RKO (cell line): ENCODE data around the gene SPDEF.

Source experiments
- DNase-seq: peaks from one replicate; pipeline ENCODE4 v3.0.0-alpha.2; 2016; ENCODE audit warnings: low spot score

The SPDEF gene

GRCh38 chr6:34556031-34556471, at the start of gene SPDEF:
Gene SPDEF (minus strand): TSS chr6:34556329. CDS start chr6:34544455, 11,874 bp downstream.
- no peak for DNase-seq

GRCh38 chr6:34603707-34604106, 47.6 kb upstream of the SPDEF start:
- no peak for DNase-seq

- no peak for DNase-seq
Observed at GRCh38 chr6:34602318-34603111, 46.4 kb upstream of the SPDEF start.

GRCh38 chr6:34601706-34602105, 45.6 kb upstream of the SPDEF start:
- DNase-seq: no peak

- no peak for DNase-seq
Observed at GRCh38 chr6:34600796-34601195, 44.7 kb upstream of the SPDEF start.

GRCh38 chr6:34600101-34600500, 44.0 kb upstream of the SPDEF start:
- no peak for DNase-seq

GRCh38 chr6:34598712-34599111, 42.6 kb upstream of the SPDEF start:
- no peak for DNase-seq

- DNase-seq: no peak
Observed at GRCh38 chr6:34597605-34598353, 41.6 kb upstream of the SPDEF start.

GRCh38 chr6:34596798-34597197, 40.7 kb upstream of the SPDEF start:
- DNase-seq: no peak

GRCh38 chr6:34595332-34596184, 39.4 kb upstream of the SPDEF start:
- no peak for DNase-seq

- no peak for DNase-seq
Observed at GRCh38 chr6:34593701-34594100, 37.6 kb upstream of the SPDEF start.

GRCh38 chr6:34592208-34592952, 36.3 kb upstream of the SPDEF start:
- no peak for DNase-seq

- DNase-seq: no peak
Observed at GRCh38 chr6:34589691-34590090, 33.6 kb upstream of the SPDEF start.

GRCh38 chr6:34589140-34589539, 33.0 kb upstream of the SPDEF start:
- DNase-seq: no peak

GRCh38 chr6:34587851-34588250, 31.7 kb upstream of the SPDEF start:
- DNase-seq: no peak

GRCh38 chr6:34587325-34587724, 31.2 kb upstream of the SPDEF start:
- no peak for DNase-seq

- DNase-seq: no peak
Observed at GRCh38 chr6:34586327-34587040, 30.4 kb upstream of the SPDEF start.

GRCh38 chr6:34585512-34586061, 29.5 kb upstream of the SPDEF start:
- DNase-seq: no peak

- no peak for DNase-seq
Observed at GRCh38 chr6:34585108-34585507, 29.0 kb upstream of the SPDEF start.

GRCh38 chr6:34584694-34585093, 28.6 kb upstream of the SPDEF start:
- no peak for DNase-seq
